Measurements from ENCODE around the gene RAB11FIP3. TPM values are rescaled to one million over a fixed set of nuclear protein-coding genes. Genes with fewer than 3 reads are reported as not detected.

The RAB11FIP3 gene
- total RNA-seq, 1 donor from 2014 or later: 52.1 TPM

GRCh38 chr16:515939-516226, 90.4 kb downstream of the RAB11FIP3 start:
- H3K36me3 Mint-ChIP-seq: no peaks in the 10 kb centered on the region
- H3K9me3 Mint-ChIP-seq: no peaks in the 10 kb centered on the region
- H3K27ac Mint-ChIP-seq: no peak overlapping the region
- no peak overlapping the region for H3K4me3 Mint-ChIP-seq
- no peaks in the 10 kb centered on the region for H3K4me1 Mint-ChIP-seq (ENCODE audit: unreplicated experiment)
- no peak for TF ChIP-seq CTCF (conservative IDR thresholded peaks at IDR 0.05)
- no peak for DNase-seq (ENCODE audit: extremely low spot score, unreplicated experiment)
- H3K27me3 Mint-ChIP-seq: no peaks in the 10 kb centered on the region

GRCh38 chr16:516301-516700, 90.9 kb downstream of the RAB11FIP3 start:
- DNase-seq (ENCODE audit: extremely low spot score, unreplicated experiment): no peak
- Mint-ChIP-seq H3K27me3 (no peaks in the 10 kb centered on the region), H3K4me1 (ENCODE audit: unreplicated experiment) (no peaks in the 10 kb centered on the region), H3K4me3 (no peak overlapping the region), H3K36me3 (no peaks in the 10 kb centered on the region), H3K9me3 (no peaks in the 10 kb centered on the region), H3K27ac (no peak overlapping the region)
- TF ChIP-seq CTCF (conservative IDR thresholded peaks at IDR 0.05): no peak

GRCh38 chr16:518858-519257, 93.4 kb downstream of the RAB11FIP3 start:
- no peak overlapping the region for H3K27ac Mint-ChIP-seq
- DNase-seq (ENCODE audit: extremely low spot score, unreplicated experiment): no peak
- TF ChIP-seq CTCF (conservative IDR thresholded peaks at IDR 0.05): no peak

GRCh38 chr16:519425-519824, 94.0 kb downstream of the RAB11FIP3 start:
- no peak for DNase-seq (ENCODE audit: extremely low spot score, unreplicated experiment)
- H3K27ac Mint-ChIP-seq: no peak overlapping the region
- H3K4me1 Mint-ChIP-seq (ENCODE audit: unreplicated experiment): no peaks in the 10 kb centered on the region
- H3K36me3 Mint-ChIP-seq: no peaks in the 10 kb centered on the region
- H3K9me3 Mint-ChIP-seq: no peaks in the 10 kb centered on the region
- no peaks in the 10 kb centered on the region for H3K27me3 Mint-ChIP-seq
- H3K4me3 Mint-ChIP-seq: no peak overlapping the region
- no peak for TF ChIP-seq CTCF (conservative IDR thresholded peaks at IDR 0.05)

More at GRCh38 chr16:518858-519257, 93.4 kb downstream of the RAB11FIP3 start:
- Mint-ChIP-seq H3K27me3 (no peaks in the 10 kb centered on the region), H3K4me1 (ENCODE audit: unreplicated experiment) (no peaks in the 10 kb centered on the region), H3K9me3 (no peaks in the 10 kb centered on the region), H3K36me3 (no peaks in the 10 kb centered on the region), H3K4me3 (no peak overlapping the region)

- Mint-ChIP-seq H3K4me1 (ENCODE audit: unreplicated experiment) (no peaks in the 10 kb centered on the region), H3K9me3 (no peaks in the 10 kb centered on the region), H3K4me3 (no peak overlapping the region), H3K36me3 (no peaks in the 10 kb centered on the region), H3K27me3 (no peaks in the 10 kb centered on the region), H3K27ac (no peak overlapping the region)
- no peak for DNase-seq (ENCODE audit: extremely low spot score, unreplicated experiment)
- TF ChIP-seq CTCF (conservative IDR thresholded peaks at IDR 0.05): no peak
Observed at GRCh38 chr16:519841-520687, 94.6 kb downstream of the RAB11FIP3 start.

Measured in type B pancreatic cell (in vitro differentiated cells).